Activated B cell treated with CpG ODN at 0.5 μM for 24 hours (primary cell): ENCODE measurements around the gene PANK2. TPM values are rescaled to one million over a fixed set of nuclear protein-coding genes. Genes with fewer than 3 reads are reported as not detected.
"Not testable (repeated sequence)": the region's sequence is repeated elsewhere in the genome, so short reads cannot be mapped to it uniquely, and the experiment has no call there.

ENCODE experiments used
- ATAC-seq: fragments of 200-7000 bp; cut with Tn5 transposase; one replicate; pipeline ENCODE4 v1.10.0; 2021; ENCODE audit warnings: low read depth, mild to moderate bottlenecking, moderate library complexity
- CTCF ChIA-PET: fragments of 350-600 bp; sonication (Branson Sonifier 250); formaldehyde crosslinking; loops from one replicate; lab custom pipeline; 2021; ENCODE audit warnings: antibody characterized with exemption; lab: Charles Lee
- POLR2A ChIA-PET: fragments of 350-600 bp; sonication (Branson Sonifier 250); formaldehyde crosslinking; loops from one replicate; lab custom pipeline; 2021; ENCODE audit warnings: antibody characterized with exemption; lab: Charles Lee
- DNase-seq: peaks from one replicate; pipeline ENCODE4 v3.0.0; 2022
- H3K27ac Mint-ChIP-seq: one replicate; pipeline ENCODE4 v1.8.0; 2020; ENCODE audit warnings: mixed read lengths
- H3K27me3 Mint-ChIP-seq: one replicate; pipeline ENCODE4 v1.8.0; 2021; ENCODE audit warnings: mixed read lengths
- H3K36me3 Mint-ChIP-seq: one replicate; pipeline ENCODE4 v1.8.0; 2021; ENCODE audit warnings: low read depth, mixed read lengths
- H3K4me1 Mint-ChIP-seq: one replicate; pipeline ENCODE4 v1.8.0; 2021; ENCODE audit warnings: mixed read lengths
- H3K4me3 Mint-ChIP-seq: one replicate; pipeline ENCODE4 v1.8.0; 2020; ENCODE audit warnings: mild to moderate bottlenecking, mixed read lengths
- H3K9me3 Mint-ChIP-seq: one replicate; pipeline ENCODE4 v1.8.0; 2020; ENCODE audit warnings: mixed read lengths
- CTCF ChIP-seq: fragments of 200-600 bp; IDR thresholded peaks from one replicate; pipeline ENCODE4 v1.8.0; 2022; ENCODE audit warnings: antibody characterized with exemption, mild to moderate bottlenecking
- intact Hi-C: fragments of 100-400 bp; cut with micrococcal nuclease; formaldehyde crosslinking; loops from one replicate; pipeline ENCODE4 v1.15.1; 2024
- total RNA-seq: library from RNA; stranded (reverse); gene quantifications from 2 replicates; pipeline ENCODE4 v1.2.3, GENCODE V29; 2022

The PANK2 gene
- total RNA-seq, 1 donor from 2014 or later, result 55.0 TPM

GRCh38 chr20:3934624-3935023 is 45.4 kb downstream of the PANK2 start:
- intact Hi-C loops, result loop anchor here (1.0 kb wide), 1 partner anchor 151 kb away; no protein-coding TSS in a partner anchor
- ATAC-seq, result no peak
- no peaks in the 10 kb centered on the region for H3K27me3 Mint-ChIP-seq
- no peak for DNase-seq
- ChIA-PET POLR2A (no interaction called here), CTCF (no interaction called here)
- peaks cover 5% of the 10 kb centered on the region for H3K4me1 Mint-ChIP-seq
- peaks cover 5% of the 10 kb centered on the region for H3K9me3 Mint-ChIP-seq
- H3K4me3 Mint-ChIP-seq, result no peak overlapping the region
- no peak overlapping the region for H3K27ac Mint-ChIP-seq
- H3K36me3 Mint-ChIP-seq, result peaks cover 13% of the 10 kb centered on the region
- TF ChIP-seq CTCF, result no peak

- H3K4me1 Mint-ChIP-seq, result peaks cover 5% of the 10 kb centered on the region
- ATAC-seq, result no peak
- H3K9me3 Mint-ChIP-seq, result peaks cover 5% of the 10 kb centered on the region
- no peaks in the 10 kb centered on the region for H3K27me3 Mint-ChIP-seq
- TF ChIP-seq CTCF, result no peak
- CTCF ChIA-PET, result no interaction called here
- H3K27ac Mint-ChIP-seq, result no peak overlapping the region
- peaks cover 17% of the 10 kb centered on the region for H3K36me3 Mint-ChIP-seq
- H3K4me3 Mint-ChIP-seq, result no peak overlapping the region
- intact Hi-C loops, result loop anchor here (1.0 kb wide), 1 partner anchor 150 kb away; no protein-coding TSS in a partner anchor
- no peak for DNase-seq
- POLR2A ChIA-PET, result no interaction called here
Observed at GRCh38 chr20:3935295-3935955, 46.2 kb downstream of the PANK2 start.

- no peak for TF ChIP-seq CTCF
- peaks cover 5% of the 10 kb centered on the region for H3K9me3 Mint-ChIP-seq
- ATAC-seq (no peak), DNase-seq (no peak)
- peaks cover 5% of the 10 kb centered on the region for H3K4me1 Mint-ChIP-seq
- intact Hi-C loops, result loop anchor here (1.0 kb wide), 1 partner anchor 149 kb away; no protein-coding TSS in a partner anchor
- ChIA-PET POLR2A (no interaction called here), CTCF (no interaction called here)
- H3K4me3 Mint-ChIP-seq, result no peak overlapping the region
- no peaks in the 10 kb centered on the region for H3K27me3 Mint-ChIP-seq
- peaks cover 20% of the 10 kb centered on the region for H3K36me3 Mint-ChIP-seq
- no peak overlapping the region for H3K27ac Mint-ChIP-seq
Observed at GRCh38 chr20:3935956-3936340, 46.8 kb downstream of the PANK2 start.

DNA sequence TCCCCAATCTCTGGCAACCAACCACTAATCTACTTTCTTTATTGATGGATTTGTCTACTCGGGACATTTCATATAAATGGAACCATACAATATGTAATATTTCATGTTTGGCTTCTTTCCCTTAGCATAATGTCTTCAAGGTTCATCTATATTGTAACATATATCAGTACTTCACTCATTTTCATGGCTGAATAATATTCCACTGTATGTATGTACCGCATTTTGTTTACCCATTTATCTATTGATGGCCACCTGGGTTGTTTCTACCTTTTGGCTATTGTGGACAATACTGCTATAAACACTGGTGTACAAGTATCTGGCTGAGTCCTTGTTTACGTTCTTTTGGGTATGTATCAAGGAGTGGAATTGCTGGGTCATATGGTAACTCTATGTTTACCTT is 48.4 kb downstream of the PANK2 start:
- ATAC-seq, result no peak
- no peak for DNase-seq
- Mint-ChIP-seq H3K4me1 (peaks cover 2% of the 10 kb centered on the region), H3K4me3 (no peak overlapping the region), H3K9me3 (peaks cover 5% of the 10 kb centered on the region), H3K36me3 (peaks cover 22% of the 10 kb centered on the region), H3K27ac (no peak overlapping the region), H3K27me3 (no peaks in the 10 kb centered on the region)
- intact Hi-C loops, result no loop called here
- POLR2A ChIA-PET, result no interaction called here
- CTCF ChIA-PET, result no interaction called here
- TF ChIP-seq CTCF, result no peak

DNA sequence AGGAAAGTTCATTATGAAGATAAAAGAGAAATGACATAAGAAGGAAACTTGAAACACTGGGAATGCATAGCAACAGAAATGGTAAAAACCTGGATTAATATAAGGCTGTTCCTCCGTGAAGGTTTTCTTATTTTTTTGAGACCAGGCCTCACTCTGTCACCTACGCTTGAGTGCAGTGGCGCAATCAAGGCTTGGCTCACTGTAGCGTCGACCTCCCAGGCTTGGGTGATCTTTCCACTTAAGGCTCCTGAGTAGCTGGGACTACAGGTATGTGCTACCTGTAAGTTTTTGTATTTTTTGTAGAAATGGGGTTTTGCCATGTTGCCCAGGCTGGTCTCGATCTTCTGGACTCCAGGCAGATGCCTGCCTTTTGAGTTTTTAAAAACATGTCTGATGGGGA is 51.7 kb downstream of the PANK2 start:
- no peak overlapping the region for H3K27ac Mint-ChIP-seq
- no peaks in the 10 kb centered on the region for H3K27me3 Mint-ChIP-seq
- ATAC-seq, result no peak
- intact Hi-C loops, result no loop called here
- no peak for DNase-seq
- no peak overlapping the region for H3K4me3 Mint-ChIP-seq
- POLR2A ChIA-PET, result no interaction called here
- CTCF ChIA-PET, result no interaction called here
- no peaks in the 10 kb centered on the region for H3K4me1 Mint-ChIP-seq
- H3K36me3 Mint-ChIP-seq, result peaks cover 15% of the 10 kb centered on the region
- H3K9me3 Mint-ChIP-seq, result peaks cover 5% of the 10 kb centered on the region
- TF ChIP-seq CTCF, result no peak

DNA sequence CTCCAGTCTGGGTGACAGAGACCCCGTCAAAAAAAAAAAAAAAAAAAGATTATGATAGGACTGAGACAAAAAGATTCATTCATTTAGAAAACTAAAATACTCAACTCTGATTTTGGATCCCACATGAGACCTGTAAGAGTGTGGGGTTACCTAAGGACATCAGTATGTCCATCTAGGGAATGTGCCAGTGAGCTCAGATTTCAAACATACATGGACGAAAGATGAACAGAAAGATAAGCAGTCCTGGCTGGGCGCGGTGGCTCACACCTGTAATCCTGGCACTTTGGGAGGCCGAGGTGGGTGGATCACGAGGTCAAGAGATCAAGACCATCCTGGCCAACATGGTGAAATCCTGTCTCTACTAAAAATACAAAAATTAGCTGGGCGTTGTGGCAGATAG is 57.5 kb downstream of the PANK2 start:
- DNase-seq, ATAC-seq, H3K27ac Mint-ChIP-seq, H3K36me3 Mint-ChIP-seq, H3K27me3 Mint-ChIP-seq, POLR2A ChIA-PET, H3K4me3 Mint-ChIP-seq, CTCF ChIA-PET, H3K4me1 Mint-ChIP-seq, H3K9me3 Mint-ChIP-seq, intact Hi-C loops: not testable (repeated sequence)
